ENCODE results near the gene ENTREP1. TPM values are rescaled to one million over a fixed set of nuclear protein-coding genes. Genes with fewer than 3 reads are reported as not detected.

The ENTREP1 gene
- total and polyA plus RNA-seq, 8 donors = 2.0 to 40.2 (median 11.3) TPM

DNA sequence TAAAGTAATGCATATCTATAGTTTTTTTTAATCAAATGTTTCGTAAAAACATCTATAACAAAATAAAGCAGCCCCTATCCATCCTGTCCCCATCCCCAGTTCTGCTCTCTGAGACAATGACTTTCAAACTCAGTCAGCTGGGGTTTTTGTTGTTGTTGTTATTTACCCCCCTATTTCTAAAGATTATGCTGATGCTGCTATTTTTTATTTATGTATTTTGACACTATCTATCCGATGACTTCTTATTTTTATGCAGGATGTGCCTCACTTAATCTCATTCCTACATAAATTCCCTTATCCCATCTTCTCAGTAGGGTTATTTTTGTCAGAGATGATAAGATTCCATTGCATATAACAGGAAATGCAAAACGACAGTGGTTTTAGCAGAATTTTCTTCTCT, 45.3 kb upstream of the ENTREP1 start:
- intact Hi-C loops (cut with DNase I; ENCODE audit: low total_unique reads) = no loop called here
- TF ChIP-seq, protein P1, sequence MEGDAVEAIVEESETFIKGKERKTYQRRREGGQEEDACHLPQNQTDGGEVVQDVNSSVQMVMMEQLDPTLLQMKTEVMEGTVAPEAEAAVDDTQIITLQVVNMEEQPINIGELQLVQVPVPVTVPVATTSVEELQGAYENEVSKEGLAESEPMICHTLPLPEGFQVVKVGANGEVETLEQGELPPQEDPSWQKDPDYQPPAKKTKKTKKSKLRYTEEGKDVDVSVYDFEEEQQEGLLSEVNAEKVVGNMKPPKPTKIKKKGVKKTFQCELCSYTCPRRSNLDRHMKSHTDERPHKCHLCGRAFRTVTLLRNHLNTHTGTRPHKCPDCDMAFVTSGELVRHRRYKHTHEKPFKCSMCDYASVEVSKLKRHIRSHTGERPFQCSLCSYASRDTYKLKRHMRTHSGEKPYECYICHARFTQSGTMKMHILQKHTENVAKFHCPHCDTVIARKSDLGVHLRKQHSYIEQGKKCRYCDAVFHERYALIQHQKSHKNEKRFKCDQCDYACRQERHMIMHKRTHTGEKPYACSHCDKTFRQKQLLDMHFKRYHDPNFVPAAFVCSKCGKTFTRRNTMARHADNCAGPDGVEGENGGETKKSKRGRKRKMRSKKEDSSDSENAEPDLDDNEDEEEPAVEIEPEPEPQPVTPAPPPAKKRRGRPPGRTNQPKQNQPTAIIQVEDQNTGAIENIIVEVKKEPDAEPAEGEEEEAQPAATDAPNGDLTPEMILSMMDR (IDR thresholded peaks at IDR 0.05) = no peak
- H3K4me3 ChIP-seq = no peak overlapping the region
- no peak for DNase-seq
- no peaks in the 10 kb centered on the region for H3K27me3 ChIP-seq
- no peaks in the 10 kb centered on the region for H3K36me3 ChIP-seq
- H3K27ac ChIP-seq = no peak overlapping the region
- 25 to 76% (median 53%) methylated on average over 3 of the region's 3 CpGs for WGBS, 5 donors
- H3K9me3 ChIP-seq = peaks cover 0 to 2% (median under 1%) of the 10 kb centered on the region in 4 donors
- no peaks in the 10 kb centered on the region for H3K4me1 ChIP-seq

GRCh38 chr9:69283003-69283402, 42.0 kb upstream of the ENTREP1 start:
- 59 to 83% (median 69%) methylated on average over 2 of the region's 2 CpGs for WGBS, 5 donors
- Histone ChIP-seq H3K27me3 (no peaks in the 10 kb centered on the region), H3K36me3 (no peaks in the 10 kb centered on the region), H3K4me3 (no peak overlapping the region), H3K4me1 (no peaks in the 10 kb centered on the region), H3K27ac (no peak overlapping the region), H3K9me3 (no peaks in the 10 kb centered on the region)
- DNase-seq = no peak
- intact Hi-C loops (cut with DNase I; ENCODE audit: low total_unique reads) = no loop called here
- TF ChIP-seq POLR2A (IDR thresholded peaks at IDR 0.05) (no peak), EP300 (IDR thresholded peaks at IDR 0.05) (no peak), POLR2AphosphoS5 (IDR thresholded peaks at IDR 0.05) (no peak)
- TF ChIP-seq, protein P1 (IDR thresholded peaks at IDR 0.05) = no peak

DNA sequence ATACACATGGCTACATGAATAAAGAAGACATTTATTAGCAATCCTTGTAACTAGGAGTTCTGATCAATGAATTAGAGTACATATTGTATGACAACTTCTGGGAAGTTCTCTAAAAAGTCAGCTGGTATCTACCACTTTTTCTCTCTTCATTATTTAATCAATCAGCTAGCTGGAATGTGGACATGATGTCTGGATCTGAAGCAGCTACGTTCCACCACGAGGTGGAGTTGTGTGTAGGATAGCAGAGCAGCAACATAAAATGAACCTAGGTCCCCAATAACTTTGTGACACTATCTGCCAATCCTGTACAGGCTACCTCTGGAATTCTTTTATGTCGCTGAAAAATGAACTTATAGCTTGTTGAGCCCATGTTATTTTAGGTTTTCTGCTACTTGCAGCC, 32.9 kb upstream of the ENTREP1 start:
- no peak for DNase-seq
- intact Hi-C loops (cut with DNase I; ENCODE audit: low total_unique reads) = no loop called here
- H3K9me3 ChIP-seq = no peaks in the 10 kb centered on the region
- no peak for TF ChIP-seq EP300 (IDR thresholded peaks at IDR 0.05)
- no peak for TF ChIP-seq POLR2A (IDR thresholded peaks at IDR 0.05)
- TF ChIP-seq POLR2AphosphoS5 (IDR thresholded peaks at IDR 0.05) = no peak
- TF ChIP-seq, protein P1 (IDR thresholded peaks at IDR 0.05) = no peak
- no peaks in the 10 kb centered on the region for H3K36me3 ChIP-seq
- peaks cover 0 to 12% (median 5%) of the 10 kb centered on the region in 4 donors for H3K4me1 ChIP-seq
- H3K27me3 ChIP-seq = no peaks in the 10 kb centered on the region
- WGBS, 5 donors = 83 to 94% (median 93%) methylated on average over 3 of the region's 3 CpGs
- no peak overlapping the region for H3K4me3 ChIP-seq
- no peak overlapping the region for H3K27ac ChIP-seq

- no peaks in the 10 kb centered on the region for H3K36me3 ChIP-seq
- TF ChIP-seq POLR2A (IDR thresholded peaks at IDR 0.05) (no peak), POLR2AphosphoS5 (IDR thresholded peaks at IDR 0.05) (no peak), EP300 (IDR thresholded peaks at IDR 0.05) (no peak)
- TF ChIP-seq, protein P1 (IDR thresholded peaks at IDR 0.05) = no peak
- H3K4me1 ChIP-seq = peaks cover 0 to 20% (median 10%) of the 10 kb centered on the region in 4 donors
- DNase-seq = no peak
- H3K9me3 ChIP-seq = no peaks in the 10 kb centered on the region
- no peak overlapping the region for H3K4me3 ChIP-seq
- no peaks in the 10 kb centered on the region for H3K27me3 ChIP-seq
- WGBS, 5 donors = 20 to 50% (median 39%) methylated on average over 1 of the region's 1 CpG
- no peak overlapping the region for H3K27ac ChIP-seq
- intact Hi-C loops (cut with DNase I; ENCODE audit: low total_unique reads) = no loop called here
Observed at GRCh38 chr9:69293156-69293555, 31.9 kb upstream of the ENTREP1 start.

All from stomach (tissue), 9 donors.